Neuron (in vitro differentiated cells): ENCODE results near the gene AGBL4.

ENCODE experiments used
- H2AFZ ChIP-seq: one replicate; pipeline ENCODE4 v1.6.1; 2013; ENCODE audit warnings: low read depth, mild to moderate bottlenecking, inconsistent platforms, low read length, moderate library complexity
- H3K27me3 ChIP-seq: one replicate; pipeline ENCODE4 v1.6.1; 2013; ENCODE audit warnings: low read length; ENCODE audit not compliant: insufficient read depth
- H3K36me3 ChIP-seq: one replicate; pipeline ENCODE4 v1.6.1; 2013; ENCODE audit warnings: low read length; ENCODE audit not compliant: insufficient read depth
- H3K4me1 ChIP-seq: one replicate; pipeline ENCODE4 v1.6.1; 2013; ENCODE audit warnings: low read length; ENCODE audit not compliant: insufficient read depth
- H3K4me3 ChIP-seq: 2 replicates; pipeline ENCODE4 v1.5.1; 2013; ENCODE audit warnings: mild to moderate bottlenecking, low read length, moderate library complexity
- H3K9me3 ChIP-seq: one replicate; pipeline ENCODE4 v1.6.1; 2013; ENCODE audit warnings: low read length

The AGBL4 gene

DNA sequence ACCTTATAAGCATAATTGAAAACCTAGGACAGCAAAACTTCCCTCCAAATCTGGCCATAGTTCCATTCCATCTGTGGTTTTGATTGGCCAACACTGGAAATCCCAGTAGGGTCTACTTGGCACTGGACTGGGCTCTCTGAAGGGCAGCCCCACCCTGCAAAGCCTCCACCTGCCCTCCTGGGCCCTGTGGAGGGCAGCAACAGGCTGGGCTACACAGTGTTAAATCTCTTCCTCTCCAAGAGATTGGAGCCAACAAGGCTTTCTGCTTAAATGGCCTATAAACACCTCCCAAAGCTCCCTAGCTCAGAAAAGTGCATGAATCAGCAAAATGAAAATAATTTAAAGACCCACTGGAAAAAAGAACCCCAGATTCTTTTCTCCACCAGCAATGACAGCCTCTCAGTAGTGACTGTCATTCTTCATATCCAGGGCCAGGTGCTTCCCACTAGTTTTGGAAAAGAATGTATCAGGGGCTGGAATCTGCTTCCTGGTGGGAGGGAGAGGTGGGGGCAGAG, 1305.6 kb downstream of the AGBL4 start:
- H3K9me3 ChIP-seq: no peaks in the 10 kb centered on the region
- no peak overlapping the region for H2AFZ ChIP-seq
- H3K4me3 ChIP-seq: no peak overlapping the region
- no peaks in the 10 kb centered on the region for H3K36me3 ChIP-seq
- no peaks in the 10 kb centered on the region for H3K4me1 ChIP-seq
- no peaks in the 10 kb centered on the region for H3K27me3 ChIP-seq

GRCh38 chr1:48717082-48717481, 1306.7 kb downstream of the AGBL4 start:
- Histone ChIP-seq H3K36me3 (no peaks in the 10 kb centered on the region), H3K27me3 (no peaks in the 10 kb centered on the region), H3K4me3 (no peak overlapping the region), H3K4me1 (no peaks in the 10 kb centered on the region), H2AFZ (no peak overlapping the region), H3K9me3 (no peaks in the 10 kb centered on the region)

- H3K4me1 ChIP-seq: no peaks in the 10 kb centered on the region
- H3K4me3 ChIP-seq: no peak overlapping the region
- H3K27me3 ChIP-seq: no peaks in the 10 kb centered on the region
- H2AFZ ChIP-seq: no peak overlapping the region
- no peaks in the 10 kb centered on the region for H3K36me3 ChIP-seq
- H3K9me3 ChIP-seq: no peaks in the 10 kb centered on the region
Measured at GRCh38 chr1:48715921-48716320, 1307.8 kb downstream of the AGBL4 start.

DNA sequence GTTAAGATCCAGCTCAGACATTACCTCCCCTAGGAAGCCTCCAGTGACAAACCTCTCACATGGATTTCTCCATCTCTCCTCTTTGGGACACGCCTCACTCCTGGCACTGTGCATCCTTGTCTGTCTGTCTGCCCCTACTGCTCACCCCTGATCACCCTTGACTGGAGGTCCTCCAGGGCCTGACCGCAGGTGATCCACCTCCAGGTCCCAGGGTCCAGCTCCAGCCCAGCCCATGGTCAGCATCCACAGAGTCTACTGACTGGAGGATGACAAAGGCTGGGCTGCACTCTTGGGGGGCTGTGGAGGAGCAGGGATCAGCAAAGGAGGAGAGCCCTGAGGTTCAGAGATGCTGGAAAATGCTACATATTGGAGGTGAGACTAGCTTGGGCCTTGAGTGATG, 1312.8 kb downstream of the AGBL4 start:
- no peaks in the 10 kb centered on the region for H3K27me3 ChIP-seq
- no peaks in the 10 kb centered on the region for H3K9me3 ChIP-seq

GRCh38 chr1:48710318-48710717, 1313.4 kb downstream of the AGBL4 start:
- Histone ChIP-seq H3K9me3 (no peaks in the 10 kb centered on the region), H3K4me1 (no peaks in the 10 kb centered on the region), H2AFZ (no peak overlapping the region), H3K36me3 (no peaks in the 10 kb centered on the region), H3K27me3 (no peaks in the 10 kb centered on the region), H3K4me3 (no peak overlapping the region)

More for the DNA sequence above, 1312.8 kb downstream of the AGBL4 start:
- Histone ChIP-seq H3K36me3 (no peaks in the 10 kb centered on the region), H3K4me3 (no peak overlapping the region), H3K4me1 (no peaks in the 10 kb centered on the region), H2AFZ (no peak overlapping the region)

DNA sequence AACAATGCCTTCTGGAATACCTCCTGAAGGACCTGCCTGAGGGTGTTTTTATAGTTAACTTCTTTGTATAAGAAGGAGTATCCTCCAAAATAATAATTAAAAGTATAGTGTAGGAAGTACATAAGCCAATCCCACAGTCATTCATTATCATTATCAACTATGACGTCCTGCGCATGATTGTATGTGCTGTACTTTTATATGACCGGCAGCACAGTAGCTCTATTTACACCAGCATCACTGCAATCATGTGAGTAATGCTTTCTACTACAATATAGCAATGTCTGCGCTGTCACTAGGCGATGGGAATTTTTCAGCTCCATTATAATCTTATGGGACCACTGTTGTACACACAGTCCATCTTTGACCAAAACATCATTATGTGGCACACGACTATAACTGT, 1319.0 kb downstream of the AGBL4 start:
- Histone ChIP-seq H3K4me3 (no peak overlapping the region), H3K36me3 (no peaks in the 10 kb centered on the region), H2AFZ (no peak overlapping the region), H3K27me3 (no peaks in the 10 kb centered on the region), H3K9me3 (no peaks in the 10 kb centered on the region), H3K4me1 (no peaks in the 10 kb centered on the region)

GRCh38 chr1:48701445-48701844, 1322.3 kb downstream of the AGBL4 start:
- no peak overlapping the region for H3K4me3 ChIP-seq
- H3K4me1 ChIP-seq: no peaks in the 10 kb centered on the region
- no peak overlapping the region for H2AFZ ChIP-seq
- H3K9me3 ChIP-seq: no peaks in the 10 kb centered on the region
- H3K36me3 ChIP-seq: no peaks in the 10 kb centered on the region
- no peaks in the 10 kb centered on the region for H3K27me3 ChIP-seq

- H3K27me3 ChIP-seq: peaks cover 3% of the 10 kb centered on the region
Measured at GRCh38 chr1:48697066-48697707, 1326.6 kb downstream of the AGBL4 start.

DNA sequence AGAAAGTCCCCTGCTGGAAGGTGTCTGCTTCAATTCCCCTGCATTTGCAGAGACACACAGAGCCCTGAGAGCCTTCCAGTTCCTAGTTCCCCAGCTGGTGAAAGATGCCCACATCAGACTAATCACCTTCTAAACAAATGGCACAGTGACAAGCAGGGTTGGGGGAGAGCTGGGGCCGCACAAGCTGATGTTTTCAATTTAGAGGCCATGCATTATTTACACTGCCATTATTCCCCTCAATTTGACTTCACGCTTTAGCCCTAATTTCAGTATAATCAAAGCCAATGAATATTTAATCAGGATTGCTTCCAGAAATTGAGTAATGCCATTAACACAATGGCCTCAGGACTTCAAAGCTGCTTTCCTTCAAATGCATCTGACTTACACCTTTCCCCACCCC, 1328.6 kb downstream of the AGBL4 start:
- H3K36me3 ChIP-seq: no peaks in the 10 kb centered on the region
- no peaks in the 10 kb centered on the region for H3K4me1 ChIP-seq
- no peak overlapping the region for H3K4me3 ChIP-seq
- no peaks in the 10 kb centered on the region for H3K9me3 ChIP-seq
- H2AFZ ChIP-seq: no peak overlapping the region
- H3K27me3 ChIP-seq: peaks cover 3% of the 10 kb centered on the region

More at GRCh38 chr1:48697066-48697707, 1326.6 kb downstream of the AGBL4 start:
- Histone ChIP-seq H2AFZ (no peak overlapping the region), H3K4me3 (no peak overlapping the region), H3K36me3 (no peaks in the 10 kb centered on the region), H3K4me1 (no peaks in the 10 kb centered on the region), H3K9me3 (no peaks in the 10 kb centered on the region)

DNA sequence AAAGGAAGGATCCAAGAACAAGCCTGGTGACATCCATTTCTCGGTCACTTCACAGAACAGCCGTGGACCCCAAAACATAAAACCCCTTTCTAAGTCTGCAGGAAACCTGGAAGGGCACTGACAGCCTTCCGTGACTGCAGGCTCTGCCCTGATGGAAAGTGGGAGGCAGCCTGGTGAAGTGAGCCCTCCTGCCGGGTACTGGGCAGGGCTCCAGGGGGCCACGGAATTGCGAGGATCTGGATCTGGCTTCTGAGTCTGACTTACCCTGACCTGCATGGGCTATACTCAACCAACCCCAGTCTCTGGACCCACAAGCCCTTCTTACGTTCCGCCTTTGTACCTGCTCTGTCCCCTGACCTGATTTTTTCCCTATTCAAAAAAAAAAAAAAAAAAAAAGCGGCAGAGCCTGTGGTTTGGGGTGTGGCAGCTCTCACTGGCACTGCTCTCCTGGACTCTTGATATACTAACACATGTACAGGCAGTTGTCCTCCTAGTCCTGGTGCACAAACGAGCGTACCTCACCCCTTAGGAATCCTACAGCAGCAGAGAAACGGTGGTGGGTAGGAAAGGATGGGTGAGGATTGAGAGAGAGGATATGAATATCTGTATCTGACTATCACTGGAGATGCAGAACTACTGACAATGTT, 1330.0 kb downstream of the AGBL4 start:
- H3K27me3 ChIP-seq: peaks cover 3% of the 10 kb centered on the region
- H3K4me3 ChIP-seq: no peak overlapping the region
- no peaks in the 10 kb centered on the region for H3K9me3 ChIP-seq
- no peak overlapping the region for H2AFZ ChIP-seq
- no peaks in the 10 kb centered on the region for H3K4me1 ChIP-seq
- H3K36me3 ChIP-seq: no peaks in the 10 kb centered on the region

GRCh38 chr1:48693180-48693579, 1330.6 kb downstream of the AGBL4 start:
- Histone ChIP-seq H3K36me3 (no peaks in the 10 kb centered on the region), H3K27me3 (peaks cover 3% of the 10 kb centered on the region), H3K4me3 (no peak overlapping the region), H2AFZ (no peak overlapping the region), H3K4me1 (no peaks in the 10 kb centered on the region), H3K9me3 (no peaks in the 10 kb centered on the region)

DNA sequence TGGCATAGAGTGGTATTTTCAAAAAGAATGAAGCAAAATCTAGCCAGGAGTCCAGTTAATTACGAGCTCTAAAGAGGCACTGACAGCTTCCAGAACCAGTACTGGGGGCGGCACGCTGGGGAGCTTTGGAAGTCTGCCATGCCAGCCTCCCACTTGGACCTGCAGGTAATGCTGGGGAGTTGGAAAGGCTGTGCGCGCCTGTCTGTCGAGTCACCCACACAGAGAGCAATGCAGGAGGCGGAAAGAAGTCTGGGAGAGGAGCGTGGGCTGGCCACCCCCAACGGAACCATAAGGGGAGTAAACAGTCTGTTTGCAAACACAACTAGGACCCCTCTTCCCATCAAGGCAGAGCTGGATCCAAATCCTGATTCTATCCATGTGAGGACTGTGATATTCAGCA, 1331.5 kb downstream of the AGBL4 start:
- H3K4me3 ChIP-seq: no peak overlapping the region
- peaks cover 3% of the 10 kb centered on the region for H3K27me3 ChIP-seq
- H2AFZ ChIP-seq: no peak overlapping the region
- H3K4me1 ChIP-seq: peaks cover 4% of the 10 kb centered on the region
- no peaks in the 10 kb centered on the region for H3K9me3 ChIP-seq
- H3K36me3 ChIP-seq: no peaks in the 10 kb centered on the region

GRCh38 chr1:48691429-48692001, 1332.2 kb downstream of the AGBL4 start:
- H3K36me3 ChIP-seq: no peaks in the 10 kb centered on the region
- H2AFZ ChIP-seq: no peak overlapping the region
- no peak overlapping the region for H3K4me3 ChIP-seq
- peaks cover 4% of the 10 kb centered on the region for H3K4me1 ChIP-seq
- no peaks in the 10 kb centered on the region for H3K9me3 ChIP-seq
- peaks cover 3% of the 10 kb centered on the region for H3K27me3 ChIP-seq
